H1 (cell line): ENCODE measurements around the gene RND3. TPM values are rescaled to one million over a fixed set of nuclear protein-coding genes. Genes with fewer than 3 reads are reported as not detected.

Experiments
- CTCF ChIA-PET: fragments of 300-600 bp; sonication (Branson Sonifier 250); formaldehyde crosslinking; loops from one replicate; lab custom pipeline; 2021; ENCODE audit not compliant: partially characterized antibody; lab: Charles Lee
- POLR2A ChIA-PET: fragments of 300-600 bp; sonication (Branson Sonifier 250); formaldehyde crosslinking; loops from one replicate; lab custom pipeline; 2021; ENCODE audit warnings: inconsistent platforms; ENCODE audit not compliant: partially characterized antibody; lab: Charles Lee
- DNase-seq, 2 experiments: peaks; one replicate each; pipeline versions ENCODE4 v3.0.0 to v3.0.0-alpha.2; 2010 to 2022; ENCODE audit warnings: low spot score in 2 of 2, low read depth in 1 of 2, mixed read lengths in 1 of 2
- FAIRE-seq: peaks from 2 replicates; lab custom pipeline; 2011; peaks lifted over from hg19 to GRCh38; lab: Jason Lieb, UNC
- H2AFZ ChIP-seq: 2 replicates; pipeline ENCODE4 v1.8.1; 2012; ENCODE audit warnings: low read length, inconsistent platforms
- H2AK5ac ChIP-seq: 2 replicates; pipeline ENCODE4 v1.6.1; 2013; ENCODE audit warnings: low read depth, low read length
- H2BK120ac ChIP-seq: replicated peaks from 2 replicates; pipeline ENCODE3; 2013; ENCODE audit warnings: low read depth, low read length, inconsistent platforms
- H2BK12ac ChIP-seq: 2 replicates; pipeline ENCODE4 v1.6.1; 2013; ENCODE audit warnings: low read depth, low read length
- H2BK15ac ChIP-seq: 2 replicates; pipeline ENCODE4 v1.6.1; 2013; ENCODE audit warnings: low read length
- H2BK20ac ChIP-seq: 2 replicates; pipeline ENCODE4 v1.6.1; 2013; ENCODE audit warnings: low read length
- H2BK5ac ChIP-seq: 2 replicates; pipeline ENCODE4 v1.6.1; 2013; ENCODE audit warnings: low read depth, low read length
- H3K14ac ChIP-seq: 2 replicates; pipeline ENCODE4 v1.6.1; 2013; ENCODE audit warnings: inconsistent platforms; ENCODE audit not compliant: insufficient read length
- H3K18ac ChIP-seq: 2 replicates; pipeline ENCODE4 v1.6.1; 2013; ENCODE audit warnings: low read length; ENCODE audit errors: extremely low read depth
- H3K23ac ChIP-seq: 2 replicates; pipeline ENCODE4 v1.6.1; 2013; ENCODE audit warnings: inconsistent platforms; ENCODE audit not compliant: insufficient read length
- H3K23me2 ChIP-seq: 2 replicates; pipeline ENCODE4 v1.6.1; 2013; ENCODE audit warnings: low read depth, low read length
- H3K27ac ChIP-seq: 2 replicates; pipeline ENCODE4 v1.6.1; 2011; ENCODE audit warnings: low read depth, low read length, inconsistent platforms
- H3K27me3 ChIP-seq, 4 experiments: replicated peaks in 1 of 4; 1 replicate in 1 of 4; 2 replicates in 3 of 4; pipeline versions ENCODE4 v1.6.1 to v1.8.1; 2011 to 2013; ENCODE audit warnings: low read length in 3 of 4, mild to moderate bottlenecking in 3 of 4, inconsistent platforms in 2 of 4, mixed read lengths in 2 of 4, moderate library complexity in 1 of 4; ENCODE audit not compliant: control insufficient read depth in 3 of 4, insufficient read depth in 3 of 4; ENCODE audit errors: extremely low read depth in 1 of 4
- H3K36me3 ChIP-seq, 4 experiments: 2 replicates each; pipeline versions ENCODE4 v1.6.1 to v1.8.1; 2011 to 2013; ENCODE audit warnings: mild to moderate bottlenecking in 4 of 4, low read length in 3 of 4, moderate library complexity in 2 of 4, control low read depth in 1 of 4, inconsistent platforms in 1 of 4; ENCODE audit not compliant: insufficient read depth in 4 of 4, control insufficient read depth in 2 of 4
- H3K4ac ChIP-seq: replicated peaks from 2 replicates; pipeline ENCODE3; 2013; ENCODE audit warnings: low read length, low read depth, mixed read lengths, inconsistent platforms; ENCODE audit not compliant: insufficient read length
- H3K4me1 ChIP-seq, 4 experiments: replicated peaks in 1 of 4; 1 replicate in 1 of 4; 2 replicates in 3 of 4; pipeline versions ENCODE4 v1.6.1 to v1.8.1; 2011 to 2013; ENCODE audit warnings: low read length in 3 of 4, inconsistent platforms in 2 of 4, mixed read lengths in 1 of 4; ENCODE audit not compliant: insufficient read depth in 4 of 4, control insufficient read depth in 3 of 4
- H3K4me2 ChIP-seq, 2 experiments: 2 replicates each; pipeline versions ENCODE4 v1.6.1 to v1.8.1; 2011 to 2013; ENCODE audit warnings: low read depth in 2 of 2, low read length in 2 of 2, control low read depth in 1 of 2, inconsistent platforms in 1 of 2, mild to moderate bottlenecking in 1 of 2; ENCODE audit not compliant: insufficient read depth in 1 of 2
- H3K4me3 ChIP-seq, 4 experiments: fragments of 200-600, 300-600 bp in 1 of 4; sonication (generic), shearing (Covaris generic), sonication (Bioruptor Twin) in 1 of 4; 2 replicates each; pipeline versions ENCODE4 v1.5.1 to v1.8.1; 2011 to 2016; ENCODE audit warnings: low read length in 4 of 4, low read depth in 3 of 4, control low read depth in 2 of 4, inconsistent platforms in 2 of 4, mild to moderate bottlenecking in 2 of 4, mixed read lengths in 1 of 4, moderate library complexity in 1 of 4; ENCODE audit not compliant: insufficient read depth in 2 of 4; ENCODE audit errors: extremely low read depth in 1 of 4
- H3K56ac ChIP-seq: replicated peaks from 2 replicates; pipeline ENCODE3; 2013; ENCODE audit warnings: low read depth, mild to moderate bottlenecking, mixed read lengths, low read length, inconsistent platforms; ENCODE audit not compliant: insufficient read length
- H3K79me1 ChIP-seq: 2 replicates; pipeline ENCODE4 v1.6.1; 2013; ENCODE audit warnings: low read depth, low read length, control low read depth
- H3K79me2 ChIP-seq, 2 experiments: 2 replicates each; pipeline versions ENCODE4 v1.6.1 to v1.8.1; 2012 to 2013; ENCODE audit warnings: low read length in 2 of 2, mild to moderate bottlenecking in 2 of 2, inconsistent platforms in 1 of 2; ENCODE audit not compliant: insufficient read depth in 2 of 2, control insufficient read depth in 1 of 2
- H3K9ac ChIP-seq, 4 experiments: replicated peaks in 1 of 4; 1 replicate in 1 of 4; 2 replicates in 3 of 4; pipeline versions ENCODE4 v1.6.1 to v1.8.1; 2011 to 2013; ENCODE audit warnings: low read depth in 3 of 4, low read length in 3 of 4, control low read depth in 2 of 4, mild to moderate bottlenecking in 2 of 4, moderate library complexity in 2 of 4, inconsistent platforms in 1 of 4; ENCODE audit errors: extremely low read depth in 1 of 4
- H3K9me3 ChIP-seq, 2 experiments: 2 replicates each; pipeline versions ENCODE4 v1.6.1 to v1.8.1; 2012 to 2013; ENCODE audit warnings: mild to moderate bottlenecking in 2 of 2, moderate library complexity in 2 of 2, control low read depth in 1 of 2, inconsistent platforms in 1 of 2, low read depth in 1 of 2, low read length in 1 of 2, mixed read lengths in 1 of 2; ENCODE audit not compliant: insufficient read depth in 2 of 2
- H4K20me1 ChIP-seq, 2 experiments: replicated peaks in 1 of 2; 2 replicates each; pipeline versions ENCODE3 to v1.8.1; 2011 to 2013; ENCODE audit warnings: inconsistent platforms in 2 of 2, low read length in 2 of 2, mild to moderate bottlenecking in 1 of 2; ENCODE audit not compliant: insufficient read depth in 2 of 2, control insufficient read depth in 1 of 2
- H4K5ac ChIP-seq: 2 replicates; pipeline ENCODE4 v1.6.1; 2013; ENCODE audit warnings: low read length, low read depth, mixed read lengths, inconsistent platforms; ENCODE audit not compliant: insufficient read length
- H4K8ac ChIP-seq: 2 replicates; pipeline ENCODE4 v1.8.0; 2013; ENCODE audit warnings: mild to moderate bottlenecking, moderate library complexity, low read length, inconsistent platforms; ENCODE audit not compliant: insufficient read depth; ENCODE audit errors: extremely low read depth
- H4K91ac ChIP-seq: replicated peaks from 2 replicates; pipeline ENCODE3; 2013; ENCODE audit warnings: low read length, mixed read lengths, inconsistent platforms; ENCODE audit not compliant: insufficient read length
- CEBPB ChIP-seq: IDR thresholded peaks from 2 replicates; pipeline ENCODE4 v1.6.1; 2012; ENCODE audit warnings: low read depth, low read length
- FOSL1 ChIP-seq: IDR thresholded peaks from 2 replicates; pipeline ENCODE4 v1.6.1; 2011; ENCODE audit warnings: mild to moderate bottlenecking, low read depth, low read length, moderate library complexity; ENCODE audit not compliant: insufficient read depth
- PHF8 ChIP-seq: fragments of 200-600 bp; sonication (generic); conservative IDR thresholded peaks from 2 replicates; pipeline ENCODE4 v1.7.1; 2012; ENCODE audit warnings: low read depth, mild to moderate bottlenecking, inconsistent platforms, low read length, moderate library complexity
- RAD21 ChIP-seq, 2 experiments: IDR thresholded peaks in 1 of 2; conservative IDR thresholded peaks in 1 of 2; 2 replicates each; pipeline ENCODE4 v1.6.1; 2011; ENCODE audit warnings: low read depth in 2 of 2, low read length in 2 of 2, improper control_type of control experiment in 1 of 2, inconsistent platforms in 1 of 2, mild to moderate bottlenecking in 1 of 2, moderate library complexity in 1 of 2
- SP2 ChIP-seq: IDR thresholded peaks from 2 replicates; pipeline ENCODE4 v1.6.1; 2012; ENCODE audit warnings: mild to moderate bottlenecking, low read length, inconsistent platforms
- TBP ChIP-seq: IDR thresholded peaks from 2 replicates; pipeline ENCODE4 v1.6.1; 2011; ENCODE audit warnings: low read depth, low read length, improper control_type of control experiment
- WGBS, 2 experiments: shearing (Covaris generic) in 1 of 2; methylation state at CpG; one replicate each; pipeline versions ENCODE4 v1.1.6 to v1.1.7; 2013 to 2015; ENCODE audit warnings: low lambda C conversion rate in 2 of 2, mixed read lengths in 2 of 2, inconsistent platforms in 1 of 2, low coverage in 1 of 2, missing lambda C conversion rate in 1 of 2; ENCODE audit not compliant: insufficient replicate concordance in 2 of 2, insufficient coverage in 1 of 2, insufficient read length in 1 of 2; ENCODE audit errors: extremely low coverage in 1 of 2, missing lambda C conversion rate in 1 of 2; 5-methylcytosine and 5-hydroxymethylcytosine counted together
- polyA plus RNA-seq, 7 experiments: library from polyadenylated mRNA; depleted of rRNA in 3 of 7; stranded (reverse) in 5 of 7; unstranded in 2 of 7; fragments of >200 nt in 5 of 7; fragments of 200-250 nt in 2 of 7; gene quantifications; 1 replicate in 5 of 7; 2 replicates in 1 of 7; 4 replicates in 1 of 7; pipeline versions ENCODE4 v1.2.1 to v1.2.3, GENCODE V29; 2011 to 2013; ENCODE audit warnings: missing spikeins in 2 of 7, mixed read lengths in 2 of 7
- total RNA-seq: library from RNA; stranded (reverse); fragmentation: NEBNext Ultra II Directional; extraction: Animal tissue kit (Norgen Biotek cat#: 25700); gene quantifications from 2 replicates; pipeline ENCODE4 v1.2.1, GENCODE V29; 2021
- TF ChIP-seq, protein P1 (sequence below): IDR thresholded peaks from 2 replicates; pipeline ENCODE4 v1.6.1; 2011; ENCODE audit warnings: low read length, improper control_type of control experiment
- TF ChIP-seq, protein P2 (sequence below): IDR thresholded peaks from 2 replicates; pipeline ENCODE4 v1.6.1; 2012; ENCODE audit warnings: low read length, inconsistent platforms

RND3 gene
- total and polyA plus RNA-seq, 2 of the 8 experiments (the other 6 are each of a cell fraction or from before 2014, with no cell fraction given), result 12.2 to 25.6 TPM

DNA sequence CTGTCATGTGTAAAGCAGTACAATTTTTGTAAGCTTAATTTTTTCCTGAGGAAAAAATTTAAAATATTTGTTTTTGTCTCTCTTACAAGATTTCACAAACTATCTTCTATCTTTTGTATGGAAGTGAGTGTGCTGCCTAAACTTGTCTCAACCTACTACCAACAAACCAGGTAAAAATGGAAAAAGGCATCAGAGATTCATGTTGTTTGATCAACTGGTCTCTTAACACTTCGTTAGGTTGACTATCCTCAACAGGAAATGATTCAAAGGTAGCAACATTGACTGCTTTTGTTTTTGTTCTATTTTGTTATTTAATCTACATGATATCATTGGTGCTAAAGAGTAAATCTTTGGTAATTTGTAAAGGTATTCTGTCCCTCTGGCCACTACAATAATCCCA is 47.7 kb upstream of the RND3 start:
- no peak for FAIRE-seq
- Histone ChIP-seq H3K9me3 (peaks cover 11 to 13% of the 10 kb centered on the region in 2 experiments), H3K4me2 (no peak overlapping the region), H3K23me2 (no peaks in the 10 kb centered on the region), H3K4me1 (no peaks in the 10 kb centered on the region), H3K9ac (no peak overlapping the region), H2BK12ac (no peak overlapping the region), H4K20me1 (no peaks in the 10 kb centered on the region), H4K5ac (no peak overlapping the region), H2BK120ac (no peak overlapping the region), H2BK15ac (no peak overlapping the region), H3K79me1 (no peaks in the 10 kb centered on the region), H3K36me3 (no peaks in the 10 kb centered on the region), H2AFZ (no peak overlapping the region), H3K4ac (no peak overlapping the region), H3K27me3 (no peaks in the 10 kb centered on the region), H4K8ac (no peak overlapping the region), H3K4me3 (no peak overlapping the region), H3K27ac (no peak overlapping the region), H2BK5ac (no peak overlapping the region), H3K79me2 (no peaks in the 10 kb centered on the region), H3K23ac (no peak overlapping the region), H2BK20ac (no peak overlapping the region), H3K56ac (no peak overlapping the region), H3K18ac (no peak overlapping the region), H3K14ac (no peak overlapping the region), H4K91ac (no peak overlapping the region), H2AK5ac (no peak overlapping the region)
- DNase-seq, result no peak
- ChIA-PET CTCF (interaction anchor here (1.0 to 2.2 kb wide), 2 partner anchors 9 to 13 kb away, joined by 3 to 5 read pairs; no protein-coding TSS in a partner anchor), POLR2A (no interaction called here)
- no peak for TF ChIP-seq CEBPB
- TF ChIP-seq RAD21 (IDR thresholded peaks at IDR 0.05 in 1 of 2, conservative IDR thresholded peaks at IDR 0.05 in 1 of 2; ENCODE audit: low read depth in 2 of 2, low read length in 2 of 2), result no peak
- no peak for TF ChIP-seq SP2
- no peak for TF ChIP-seq PHF8
- TF ChIP-seq, protein P1, sequence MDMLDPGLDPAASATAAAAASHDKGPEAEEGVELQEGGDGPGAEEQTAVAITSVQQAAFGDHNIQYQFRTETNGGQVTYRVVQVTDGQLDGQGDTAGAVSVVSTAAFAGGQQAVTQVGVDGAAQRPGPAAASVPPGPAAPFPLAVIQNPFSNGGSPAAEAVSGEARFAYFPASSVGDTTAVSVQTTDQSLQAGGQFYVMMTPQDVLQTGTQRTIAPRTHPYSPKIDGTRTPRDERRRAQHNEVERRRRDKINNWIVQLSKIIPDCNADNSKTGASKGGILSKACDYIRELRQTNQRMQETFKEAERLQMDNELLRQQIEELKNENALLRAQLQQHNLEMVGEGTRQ, result no peak
- TF ChIP-seq FOSL1, result no peak
- TF ChIP-seq, protein P2, sequence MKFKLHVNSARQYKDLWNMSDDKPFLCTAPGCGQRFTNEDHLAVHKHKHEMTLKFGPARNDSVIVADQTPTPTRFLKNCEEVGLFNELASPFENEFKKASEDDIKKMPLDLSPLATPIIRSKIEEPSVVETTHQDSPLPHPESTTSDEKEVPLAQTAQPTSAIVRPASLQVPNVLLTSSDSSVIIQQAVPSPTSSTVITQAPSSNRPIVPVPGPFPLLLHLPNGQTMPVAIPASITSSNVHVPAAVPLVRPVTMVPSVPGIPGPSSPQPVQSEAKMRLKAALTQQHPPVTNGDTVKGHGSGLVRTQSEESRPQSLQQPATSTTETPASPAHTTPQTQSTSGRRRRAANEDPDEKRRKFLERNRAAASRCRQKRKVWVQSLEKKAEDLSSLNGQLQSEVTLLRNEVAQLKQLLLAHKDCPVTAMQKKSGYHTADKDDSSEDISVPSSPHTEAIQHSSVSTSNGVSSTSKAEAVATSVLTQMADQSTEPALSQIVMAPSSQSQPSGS, result no peak
- TF ChIP-seq TBP, result no peak
- 91% methylated on average over 1 of the region's 1 CpG; no CpG with 5 or more reads in 1 of the 2 experiments for WGBS, 2 experiments
